NCI-H446 treated with DMSO at 0.1 percent for 48 hours (cell line): Measurements from ENCODE around the gene KRTAP20-4.

Source experiments
- DNase-seq: peaks from one replicate; lab custom pipeline; 2025; lab: John Stamatoyannopoulos, UW

Gene KRTAP20-4

GRCh38 chr21:30652891-30653290 lies 32.5 kb downstream of the KRTAP20-4 start:
- DNase-seq, result no peak

GRCh38 chr21:30668776-30669175 lies 48.3 kb downstream of the KRTAP20-4 start:
- DNase-seq, result no peak
